ENCODE results near the gene ZDHHC18.

ZDHHC18 gene

GRCh38 chr1:26828411-26828991, 2.0 kb downstream of the ZDHHC18 start:
- no peak for ATAC-seq
- no peak for TF ChIP-seq TOX (CRISPR knock-in tag; IDR thresholded peaks at IDR 0.05; ENCODE audit: borderline replicate concordance)
- no peak for TF ChIP-seq OSR1 (CRISPR knock-in tag; IDR thresholded peaks at IDR 0.05)
- TF ChIP-seq ISL1 (CRISPR knock-in tag; IDR thresholded peaks at IDR 0.05): no peak
- TF ChIP-seq ARNTL (CRISPR knock-in tag; IDR thresholded peaks at IDR 0.05; ENCODE audit: borderline replicate concordance, low read depth): no peak
- TF ChIP-seq TCF4 (CRISPR knock-in tag; IDR thresholded peaks at IDR 0.05; ENCODE audit: borderline replicate concordance): no peak
- no peak for TF ChIP-seq ZFP3 (CRISPR knock-in tag; IDR thresholded peaks at IDR 0.05)
- TF ChIP-seq ZFP30 (CRISPR knock-in tag; IDR thresholded peaks at IDR 0.05): no peak
- TF ChIP-seq GLIS3 (CRISPR knock-in tag; IDR thresholded peaks at IDR 0.05): no peak
- TF ChIP-seq BACH2 (CRISPR knock-in tag; IDR thresholded peaks at IDR 0.05; ENCODE audit: borderline replicate concordance): no peak
- TF ChIP-seq ZNF565 (CRISPR knock-in tag; conservative IDR thresholded peaks at IDR 0.05; ENCODE audit: low read depth): no peak
- no peak for TF ChIP-seq POU6F1 (CRISPR knock-in tag; IDR thresholded peaks at IDR 0.05; ENCODE audit: borderline replicate concordance, low read depth)
- TF ChIP-seq CSRNP3 (CRISPR knock-in tag; IDR thresholded peaks at IDR 0.05): no peak
- TF ChIP-seq CREB5 (CRISPR knock-in tag; IDR thresholded peaks at IDR 0.05; ENCODE audit: low read depth): no peak
- no peak for TF ChIP-seq PATZ1 (CRISPR knock-in tag; IDR thresholded peaks at IDR 0.05; ENCODE audit: borderline replicate concordance)
- TF ChIP-seq SNAI2 (CRISPR knock-in tag; IDR thresholded peaks at IDR 0.05): no peak

- TF ChIP-seq ZNF8 (CRISPR knock-in tag; IDR thresholded peaks at IDR 0.05): no peak
- TF ChIP-seq CSDC2 (CRISPR knock-in tag; IDR thresholded peaks at IDR 0.05): no peak
- TF ChIP-seq POU6F1 (CRISPR knock-in tag; IDR thresholded peaks at IDR 0.05; ENCODE audit: borderline replicate concordance, low read depth): no peak
- no peak for ATAC-seq
These were observed 2.9 kb downstream of the ZDHHC18 start for GRCh38 chr1:26829184-26829911.

- no peak for ATAC-seq
- TF ChIP-seq TSHZ2 (CRISPR knock-in tag; IDR thresholded peaks at IDR 0.05) (no peak), CREB5 (CRISPR knock-in tag; IDR thresholded peaks at IDR 0.05; ENCODE audit: low read depth) (no peak), ZFP3 (CRISPR knock-in tag; IDR thresholded peaks at IDR 0.05) (no peak), RARB (CRISPR knock-in tag; IDR thresholded peaks at IDR 0.05) (no peak), ZFP30 (CRISPR knock-in tag; IDR thresholded peaks at IDR 0.05) (no peak), ESRRG (CRISPR knock-in tag; IDR thresholded peaks at IDR 0.05) (no peak), PPARA (CRISPR knock-in tag; IDR thresholded peaks at IDR 0.05; ENCODE audit: borderline replicate concordance) (no peak), ZNF70 (CRISPR knock-in tag; IDR thresholded peaks at IDR 0.05) (no peak), OSR1 (CRISPR knock-in tag; IDR thresholded peaks at IDR 0.05) (no peak), TCF4 (CRISPR knock-in tag; IDR thresholded peaks at IDR 0.05; ENCODE audit: borderline replicate concordance) (no peak), ZC3H10 (CRISPR knock-in tag; IDR thresholded peaks at IDR 0.05) (no peak), SNAI2 (CRISPR knock-in tag; IDR thresholded peaks at IDR 0.05) (no peak), CSRNP3 (CRISPR knock-in tag; IDR thresholded peaks at IDR 0.05) (no peak), ISL1 (CRISPR knock-in tag; IDR thresholded peaks at IDR 0.05) (no peak), ZNF8 (CRISPR knock-in tag; IDR thresholded peaks at IDR 0.05) (no peak), ZNF565 (CRISPR knock-in tag; conservative IDR thresholded peaks at IDR 0.05; ENCODE audit: low read depth) (no peak)
These were observed 4.6 kb downstream of the ZDHHC18 start for GRCh38 chr1:26831059-26831458.

Data from SK-N-SH treated with all-trans-retinoic acid at 6 μM for 48 hours (cell line).